HG03469 (cell line): ENCODE measurements around the gene RAMP2.
"Not testable (repeated sequence)": the region's sequence is repeated elsewhere in the genome, so short reads cannot be mapped to it uniquely, and the experiment has no call there.

Source experiments
- ATAC-seq: cut with Tn5 transposase; IDR thresholded peaks from one replicate; pipeline ENCODE4 v1.9.1; 2021; ENCODE audit warnings: mild to moderate bottlenecking, moderate library complexity, moderate number of reproducible peaks; ENCODE audit not compliant: unreplicated experiment

RAMP2 gene

GRCh38 chr17:42768006-42768405 lies 7.0 kb downstream of the RAMP2 start:
- ATAC-seq = not testable (repeated sequence)

- ATAC-seq = not testable (repeated sequence)
Measured at GRCh38 chr17:42769964-42770363, 8.9 kb downstream of the RAMP2 start.

DNA sequence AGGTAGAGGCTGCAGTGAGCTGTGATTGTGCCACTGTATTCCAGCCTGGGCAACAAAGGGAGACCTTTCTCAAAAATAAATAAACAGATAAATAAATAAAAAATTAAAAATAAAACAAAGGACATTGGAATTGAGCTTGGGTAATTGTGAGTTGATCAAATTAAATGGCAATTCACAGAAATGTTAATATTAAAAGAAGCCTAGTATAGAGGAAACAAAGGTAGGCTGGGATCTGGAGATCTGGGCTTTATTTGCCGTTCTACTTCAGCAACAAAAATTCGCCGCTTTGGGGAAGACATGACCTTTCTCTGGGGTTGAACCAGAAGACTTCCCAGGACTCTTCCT lies 11.9 kb downstream of the RAMP2 start:
- ATAC-seq = no peak

- no peak for ATAC-seq
Measured at GRCh38 chr17:42773290-42774035, 12.4 kb downstream of the RAMP2 start, which contains the start of gene VPS25. TSS of gene VPS25 (plus strand) at chr17:42773449. CDS start at chr17:42773476, 27 bp downstream.

GRCh38 chr17:42774066-42774745 lies 13.2 kb downstream of the RAMP2 start:
- no peak for ATAC-seq

DNA sequence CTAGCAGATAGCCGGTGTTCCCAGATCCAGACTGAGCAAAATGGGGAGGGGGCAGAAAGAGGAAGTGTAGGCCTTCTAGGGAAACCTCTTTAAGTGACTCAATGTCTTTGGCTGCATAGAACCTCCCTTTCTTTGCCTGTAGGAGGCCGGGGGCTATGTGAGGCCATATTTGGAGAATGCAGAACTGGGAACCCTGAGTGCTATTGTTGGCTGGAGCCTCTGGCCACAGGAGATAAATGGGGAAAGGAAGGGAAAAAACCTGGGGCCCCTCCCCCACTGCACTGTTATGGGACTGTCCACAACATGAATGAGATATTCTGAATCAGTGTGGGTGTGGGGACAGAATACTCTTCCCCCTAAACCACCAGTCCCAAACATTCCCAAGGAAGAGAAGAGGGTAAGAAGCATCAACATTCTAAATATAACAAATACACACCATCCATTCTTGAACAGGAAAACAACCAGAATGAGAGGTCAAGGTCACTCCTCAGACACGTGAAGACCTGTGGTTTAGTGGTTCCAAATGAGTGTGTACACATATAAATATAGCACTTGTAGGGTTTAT lies 14.6 kb downstream of the RAMP2 start:
- ATAC-seq = no peak

- ATAC-seq = no peak
Measured at GRCh38 chr17:42778570-42778969, 17.5 kb downstream of the RAMP2 start.

- no peak for ATAC-seq
Measured at GRCh38 chr17:42779304-42779935, 18.4 kb downstream of the RAMP2 start.

GRCh38 chr17:42779936-42780850 lies 19.2 kb downstream of the RAMP2 start, which contains the start of gene WNK4:
TSS of gene WNK4 (plus strand) at chr17:42780610. CDS start at chr17:42780699, 89 bp downstream.
- ATAC-seq = no peak

DNA sequence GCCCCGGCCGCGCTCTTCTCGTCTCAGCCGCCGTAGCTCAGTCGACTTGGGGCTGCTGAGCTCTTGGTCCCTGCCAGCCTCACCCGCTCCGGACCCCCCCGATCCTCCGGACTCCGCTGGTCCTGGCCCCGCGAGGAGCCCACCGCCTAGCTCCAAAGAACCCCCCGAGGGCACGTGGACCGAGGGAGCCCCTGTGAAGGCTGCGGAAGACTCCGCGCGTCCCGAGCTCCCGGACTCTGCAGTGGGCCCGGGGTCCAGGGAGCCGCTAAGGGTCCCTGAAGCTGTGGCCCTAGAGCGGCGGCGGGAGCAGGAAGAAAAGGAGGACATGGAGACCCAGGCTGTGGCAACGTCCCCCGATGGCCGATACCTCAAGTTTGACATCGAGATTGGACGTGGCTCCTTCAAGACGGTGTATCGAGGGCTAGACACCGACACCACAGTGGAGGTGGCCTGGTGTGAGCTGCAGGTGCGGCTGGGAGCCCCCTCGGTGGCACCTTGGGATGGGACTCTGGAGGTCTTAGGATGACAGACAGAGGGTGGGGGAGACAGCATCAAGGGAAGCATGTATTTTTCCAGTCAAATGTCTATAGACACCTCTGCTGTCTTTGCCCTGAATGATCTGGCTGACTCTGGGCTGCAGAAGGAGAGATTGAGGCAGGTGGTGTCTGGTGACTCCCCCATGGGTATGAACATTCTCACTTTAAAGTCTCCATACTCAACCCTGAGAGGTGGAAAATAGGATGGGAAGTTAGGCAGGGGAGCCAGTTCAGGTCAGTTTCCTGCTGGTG lies 20.0 kb downstream of the RAMP2 start:
- ATAC-seq = no peak

- no peak for ATAC-seq
Measured at GRCh38 chr17:42781639-42782165, 20.7 kb downstream of the RAMP2 start.

DNA sequence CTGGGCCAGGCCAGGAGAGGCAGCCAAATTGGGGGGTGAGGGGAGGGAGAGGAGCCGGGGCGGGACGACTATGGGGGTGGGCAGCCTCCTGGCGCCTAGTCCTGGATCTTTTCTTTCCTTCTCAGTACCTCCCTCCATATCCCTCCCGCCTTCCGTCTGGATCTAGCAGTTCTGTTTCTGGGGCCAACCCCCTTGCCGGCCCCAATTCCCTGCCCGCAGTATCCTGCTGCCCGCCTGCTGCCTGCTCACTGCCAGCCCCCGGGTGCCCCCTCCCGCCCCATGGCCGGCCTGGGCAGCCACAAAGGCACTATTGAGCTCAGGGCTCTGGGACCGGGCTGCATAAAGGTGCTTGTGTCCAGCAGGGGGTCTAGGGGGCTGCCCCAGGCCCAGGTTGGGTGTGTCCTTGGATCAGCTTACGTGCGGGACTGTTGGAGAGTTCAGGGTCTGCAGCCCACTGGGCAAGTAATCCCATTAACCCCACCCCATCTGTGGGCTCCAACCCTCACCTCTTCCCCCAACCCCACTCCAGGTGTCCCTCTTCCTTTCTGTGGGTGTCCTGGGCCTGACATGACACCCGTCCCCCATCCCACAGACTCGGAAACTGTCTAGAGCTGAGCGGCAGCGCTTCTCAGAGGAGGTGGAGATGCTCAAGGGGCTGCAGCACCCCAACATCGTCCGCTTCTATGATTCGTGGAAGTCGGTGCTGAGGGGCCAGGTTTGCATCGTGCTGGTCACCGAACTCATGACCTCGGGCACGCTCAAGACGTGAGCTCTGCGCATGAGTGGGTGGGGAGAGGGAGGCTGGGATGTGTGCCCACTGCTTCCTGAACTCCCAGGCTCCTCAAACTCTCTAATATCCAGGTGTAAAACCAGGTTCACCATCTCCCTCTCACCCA lies 21.4 kb downstream of the RAMP2 start:
- no peak for ATAC-seq

DNA sequence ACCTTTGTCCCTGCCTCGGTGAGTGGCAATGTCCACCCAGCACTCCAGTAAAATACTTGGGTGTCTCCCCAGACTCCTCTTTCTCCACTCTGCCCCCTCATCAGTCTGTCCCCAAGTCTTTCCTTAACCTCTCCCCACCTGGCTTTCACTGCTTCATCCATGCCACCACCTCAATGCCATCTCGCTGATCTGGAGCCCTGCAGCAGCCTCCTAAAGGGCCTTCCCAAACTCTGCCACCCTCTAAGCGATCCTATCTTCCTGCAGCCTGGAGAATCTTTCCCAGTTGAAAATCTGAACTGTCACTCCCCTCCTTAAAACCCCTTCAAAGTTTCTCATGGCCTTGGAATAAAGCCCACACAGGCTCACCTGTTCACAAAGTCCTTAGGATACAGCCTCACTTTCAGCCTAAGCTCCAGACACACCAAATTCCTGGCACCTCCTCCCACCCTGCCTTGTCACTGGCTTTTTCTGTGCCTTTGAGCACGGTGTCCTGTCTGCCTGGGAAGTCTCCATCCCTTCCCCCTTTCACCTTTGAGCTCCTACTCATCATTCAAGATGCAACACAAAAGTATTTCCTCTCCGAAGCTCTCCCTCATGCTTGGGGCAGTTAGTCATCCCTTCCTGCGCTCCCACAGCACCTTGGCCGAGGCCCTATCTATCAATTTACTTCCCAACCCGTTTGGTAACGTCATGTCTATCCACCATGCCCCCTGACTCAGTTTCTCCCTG lies 22.2 kb downstream of the RAMP2 start:
- ATAC-seq = no peak

DNA sequence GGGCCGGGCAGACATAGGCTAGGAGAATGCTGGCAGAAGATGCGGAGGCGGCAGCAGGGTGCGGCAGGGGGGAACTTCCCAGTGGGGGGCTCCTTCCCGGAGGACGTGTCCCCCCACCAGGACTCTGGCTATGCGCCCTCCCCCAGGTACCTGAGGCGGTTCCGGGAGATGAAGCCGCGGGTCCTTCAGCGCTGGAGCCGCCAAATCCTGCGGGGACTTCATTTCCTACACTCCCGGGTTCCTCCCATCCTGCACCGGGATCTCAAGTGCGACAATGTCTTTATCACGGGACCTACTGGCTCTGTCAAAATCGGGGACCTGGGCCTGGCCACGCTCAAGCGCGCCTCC lies 22.7 kb downstream of the RAMP2 start:
- no peak for ATAC-seq

DNA sequence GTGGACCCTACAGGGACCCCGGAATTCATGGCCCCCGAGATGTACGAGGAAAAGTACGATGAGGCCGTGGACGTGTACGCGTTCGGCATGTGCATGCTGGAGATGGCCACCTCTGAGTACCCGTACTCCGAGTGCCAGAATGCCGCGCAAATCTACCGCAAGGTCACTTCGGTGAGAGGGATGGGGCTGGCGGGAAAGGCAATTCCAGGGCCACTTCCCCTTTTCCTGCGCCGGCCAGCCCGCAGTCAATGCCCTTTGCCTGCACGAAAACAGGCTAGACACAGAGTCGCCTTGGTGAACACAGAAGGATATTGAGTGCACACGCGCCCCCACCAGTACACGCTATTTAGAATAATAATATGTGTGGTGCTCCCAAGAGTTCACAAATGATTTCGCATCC lies 23.4 kb downstream of the RAMP2 start:
- no peak for ATAC-seq

DNA sequence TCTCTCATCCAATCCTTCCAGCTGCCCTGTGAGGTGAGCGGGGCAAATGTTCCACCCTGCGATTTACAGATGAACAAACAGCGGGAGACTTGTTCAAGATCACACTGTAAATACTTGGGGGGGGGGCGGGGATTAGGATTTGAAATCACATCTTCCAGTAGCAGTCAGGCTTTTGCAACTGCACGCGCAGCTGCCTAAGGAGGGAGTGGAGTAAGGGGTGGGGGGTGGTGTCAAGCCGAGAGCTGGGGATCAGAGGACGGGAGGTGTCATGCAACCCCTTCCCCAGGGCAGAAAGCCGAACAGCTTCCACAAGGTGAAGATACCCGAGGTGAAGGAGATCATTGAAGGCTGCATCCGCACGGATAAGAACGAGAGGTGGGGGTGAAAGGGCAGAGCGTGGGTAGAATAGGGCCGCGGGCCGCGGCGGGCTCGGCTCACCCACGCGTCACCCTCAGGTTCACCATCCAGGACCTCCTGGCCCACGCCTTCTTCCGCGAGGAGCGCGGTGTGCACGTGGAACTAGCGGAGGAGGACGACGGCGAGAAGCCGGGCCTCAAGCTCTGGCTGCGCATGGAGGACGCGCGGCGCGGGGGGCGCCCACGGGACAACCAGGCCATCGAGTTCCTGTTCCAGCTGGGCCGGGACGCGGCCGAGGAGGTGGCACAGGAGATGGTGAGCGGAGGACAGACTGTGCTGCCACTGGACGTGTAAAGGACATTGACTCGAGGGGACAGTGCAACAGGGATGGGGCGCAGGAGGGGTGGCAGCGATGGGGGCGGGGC lies 24.0 kb downstream of the RAMP2 start:
- no peak for ATAC-seq

DNA sequence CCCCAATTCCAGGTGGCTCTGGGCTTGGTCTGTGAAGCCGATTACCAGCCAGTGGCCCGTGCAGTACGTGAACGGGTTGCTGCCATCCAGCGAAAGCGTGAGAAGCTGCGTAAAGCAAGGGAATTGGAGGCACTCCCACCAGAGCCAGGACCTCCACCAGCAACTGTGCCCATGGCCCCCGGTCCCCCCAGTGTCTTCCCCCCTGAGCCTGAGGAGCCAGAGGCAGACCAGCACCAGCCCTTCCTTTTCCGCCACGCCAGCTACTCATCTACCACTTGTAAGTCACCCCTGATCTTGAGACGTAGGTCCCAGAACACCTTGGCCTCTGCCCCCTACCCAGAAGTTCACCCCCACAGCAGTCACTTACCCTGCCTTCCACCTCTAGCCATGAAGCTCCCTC lies 26.2 kb downstream of the RAMP2 start:
- no peak for ATAC-seq
